PFSK-1 (cell line): ENCODE data around the gene ATM.

Experiments
- SIN3A ChIP-seq: IDR thresholded peaks from 2 replicates; pipeline ENCODE4 v1.6.1; 2012; ENCODE audit warnings: mild to moderate bottlenecking, low read length, moderate library complexity, borderline replicate concordance; ENCODE audit not compliant: insufficient read depth
- TAF1 ChIP-seq: IDR thresholded peaks from 2 replicates; pipeline ENCODE4 v1.6.1; 2012; ENCODE audit warnings: low read length, control low read depth, borderline replicate concordance; ENCODE audit not compliant: insufficient read depth

DNA sequence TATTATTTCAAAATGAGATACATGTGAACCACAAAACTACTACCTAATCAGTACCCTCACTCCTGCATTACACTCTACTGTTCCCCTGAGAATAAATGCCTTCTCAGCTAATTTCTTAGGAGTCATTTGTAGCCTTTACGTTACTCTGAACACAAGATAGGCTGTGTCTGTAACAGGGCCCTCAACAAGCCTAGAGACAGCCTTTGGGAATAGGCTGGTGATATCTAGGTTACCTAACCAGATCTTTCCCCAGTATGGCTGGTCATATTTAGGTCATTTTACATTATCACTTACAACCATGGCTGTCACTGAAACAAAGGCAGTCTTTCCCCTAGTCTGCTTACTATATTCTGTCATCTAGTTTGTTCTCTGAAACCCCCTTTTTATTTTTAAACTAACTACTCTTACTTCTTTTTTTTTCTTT, 14.2 kb downstream of the ATM start:
- TF ChIP-seq SIN3A = no peak
- no peak for TF ChIP-seq TAF1
